KOPT-K1 (cell line): ENCODE data around the gene CD151.

ENCODE experiments used
- H3K27ac ChIP-seq: fragments of 200-600 bp; sonication (generic); 2 replicates; pipeline ENCODE4 v1.5.1; 2016; ENCODE audit warnings: antibody characterized with exemption, mild to moderate bottlenecking, low read depth, low read length; ENCODE audit not compliant: poor library complexity, severe bottlenecking
- H3K36me3 ChIP-seq: fragments of 200-600 bp; sonication (generic); 2 replicates; pipeline ENCODE4 v1.5.1; 2017; ENCODE audit warnings: antibody characterized with exemption, mild to moderate bottlenecking, low read length, moderate library complexity; ENCODE audit not compliant: insufficient read depth
- H3K9me3 ChIP-seq: fragments of 200-600 bp; sonication (generic); 2 replicates; pipeline ENCODE4 v1.5.1; 2017; ENCODE audit warnings: antibody characterized with exemption, low read length, mild to moderate bottlenecking; ENCODE audit not compliant: insufficient read depth, poor library complexity, severe bottlenecking

Gene CD151

GRCh38 chr11:837990-838307 lies 5.2 kb downstream of the CD151 start:
- Histone ChIP-seq H3K27ac (no peak overlapping the region), H3K36me3 (peaks cover 47% of the 10 kb centered on the region), H3K9me3 (no peaks in the 10 kb centered on the region)

- peaks cover 47% of the 10 kb centered on the region for H3K36me3 ChIP-seq
- no peak overlapping the region for H3K27ac ChIP-seq
- H3K9me3 ChIP-seq: no peaks in the 10 kb centered on the region
Measured at GRCh38 chr11:838441-839279, 5.9 kb downstream of the CD151 start.

GRCh38 chr11:839280-839623 lies 6.5 kb downstream of the CD151 start:
- no peaks in the 10 kb centered on the region for H3K9me3 ChIP-seq
- no peak overlapping the region for H3K27ac ChIP-seq
- H3K36me3 ChIP-seq: peaks cover 47% of the 10 kb centered on the region

GRCh38 chr11:839875-840617 lies 7.3 kb downstream of the CD151 start:
- H3K9me3 ChIP-seq: no peaks in the 10 kb centered on the region
- no peak overlapping the region for H3K27ac ChIP-seq
- peaks cover 47% of the 10 kb centered on the region for H3K36me3 ChIP-seq

DNA sequence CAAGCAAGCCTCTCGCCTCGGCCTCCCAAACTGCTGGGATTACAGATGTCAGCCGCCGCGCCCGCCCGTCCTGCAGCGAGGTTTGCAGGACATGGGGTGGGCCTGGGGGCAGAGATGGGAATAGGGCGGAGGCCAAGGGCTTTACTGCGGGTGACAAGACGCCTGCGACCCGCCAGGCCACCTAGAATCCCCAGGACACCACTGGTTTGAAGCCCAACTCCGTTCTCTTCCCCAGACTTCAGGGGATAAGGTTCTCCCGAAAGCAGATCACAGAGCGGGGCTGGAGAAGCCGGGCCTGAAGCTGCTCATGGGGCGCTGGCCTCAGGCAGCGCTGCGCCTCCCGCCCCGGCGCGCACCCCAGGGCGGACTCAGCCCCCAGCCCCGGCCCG lies 9.2 kb downstream of the CD151 start:
- no peaks in the 10 kb centered on the region for H3K9me3 ChIP-seq
- H3K36me3 ChIP-seq: peaks cover 41% of the 10 kb centered on the region
- H3K27ac ChIP-seq: peak overlapping the region; percentile 93

DNA sequence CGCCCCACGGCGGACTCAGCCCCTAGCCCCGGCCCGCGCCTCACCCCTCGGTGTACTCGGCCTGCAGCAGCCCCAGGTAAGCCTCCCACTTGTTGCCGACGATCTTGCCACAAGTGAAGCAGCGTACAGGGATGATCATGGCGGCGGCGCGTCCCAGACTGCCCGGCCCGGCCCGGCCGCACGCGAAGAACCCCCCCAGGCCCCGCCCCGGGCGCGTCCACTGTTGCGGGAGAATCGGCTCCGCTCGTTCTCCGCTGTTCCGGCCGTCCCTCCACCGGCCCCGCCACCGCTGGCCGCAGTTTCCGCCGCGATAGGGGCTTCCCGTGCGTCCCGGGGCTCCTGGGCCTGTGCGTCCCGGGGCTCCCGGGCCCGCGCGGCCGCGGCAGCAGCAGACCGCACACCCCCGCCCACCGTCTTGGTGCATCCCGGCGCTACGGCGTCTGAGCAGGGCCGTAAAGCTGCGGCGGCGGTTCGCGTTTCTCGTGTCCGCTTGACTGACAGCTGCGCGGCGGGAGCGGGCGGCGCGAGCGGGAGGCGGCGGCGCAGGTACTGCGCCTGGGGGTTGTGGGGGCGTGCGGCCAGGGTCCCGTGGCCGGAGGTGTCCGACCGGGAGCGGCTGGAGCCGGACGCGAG lies 9.7 kb downstream of the CD151 start, which contains the start of the genes POLR2L and TSPAN4:
Gene POLR2L, minus strand, starts transcription at position 160 of the 633 bp plus-strand sequence. Its CDS starts 21 bp downstream, at position 139.
Gene TSPAN4, plus strand, starts transcription at position 483 of the 633 bp plus-strand sequence. CDS start 7,453 bp downstream, outside the sequence.
- Histone ChIP-seq H3K36me3 (peaks cover 36% of the 10 kb centered on the region), H3K27ac (peak within 1 kb of the TSS; percentile 93), H3K9me3 (no peaks in the 10 kb centered on the region)

DNA sequence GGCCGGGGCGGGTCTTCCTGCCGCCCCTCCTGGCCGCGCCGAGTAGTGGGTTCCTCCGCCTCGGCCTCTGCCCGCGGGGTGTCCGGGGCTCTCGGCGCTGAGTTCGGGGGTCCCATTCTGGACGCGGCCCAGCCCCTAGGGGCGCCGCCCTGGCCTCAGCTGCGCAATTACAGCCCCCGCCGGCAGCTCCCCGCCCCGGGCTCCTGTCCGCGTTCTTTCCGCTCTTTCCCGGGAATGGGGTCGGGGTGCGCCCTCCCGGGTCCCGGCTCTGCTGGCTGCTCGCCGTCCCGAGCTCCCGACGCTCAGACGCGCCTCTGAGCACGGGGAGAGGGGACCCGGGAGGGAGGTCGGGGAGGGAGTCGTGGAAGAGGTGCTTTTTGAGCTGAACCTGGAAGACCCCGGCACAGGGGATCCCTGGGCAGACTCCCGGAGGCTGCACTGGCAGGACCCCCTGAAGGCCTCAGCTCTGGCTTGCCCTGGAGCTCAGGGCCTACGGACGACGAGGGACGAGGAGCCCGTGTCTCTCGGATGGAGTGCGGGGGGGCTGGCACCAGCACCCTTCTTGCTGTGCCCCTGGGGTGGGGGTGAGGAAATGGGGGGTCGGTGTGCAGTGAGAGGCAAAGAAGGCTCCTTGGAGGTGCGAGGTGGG lies 10.5 kb downstream of the CD151 start:
- H3K27ac ChIP-seq: peak overlapping the region; percentile 93
- H3K9me3 ChIP-seq: no peaks in the 10 kb centered on the region
- H3K36me3 ChIP-seq: peaks cover 29% of the 10 kb centered on the region

DNA sequence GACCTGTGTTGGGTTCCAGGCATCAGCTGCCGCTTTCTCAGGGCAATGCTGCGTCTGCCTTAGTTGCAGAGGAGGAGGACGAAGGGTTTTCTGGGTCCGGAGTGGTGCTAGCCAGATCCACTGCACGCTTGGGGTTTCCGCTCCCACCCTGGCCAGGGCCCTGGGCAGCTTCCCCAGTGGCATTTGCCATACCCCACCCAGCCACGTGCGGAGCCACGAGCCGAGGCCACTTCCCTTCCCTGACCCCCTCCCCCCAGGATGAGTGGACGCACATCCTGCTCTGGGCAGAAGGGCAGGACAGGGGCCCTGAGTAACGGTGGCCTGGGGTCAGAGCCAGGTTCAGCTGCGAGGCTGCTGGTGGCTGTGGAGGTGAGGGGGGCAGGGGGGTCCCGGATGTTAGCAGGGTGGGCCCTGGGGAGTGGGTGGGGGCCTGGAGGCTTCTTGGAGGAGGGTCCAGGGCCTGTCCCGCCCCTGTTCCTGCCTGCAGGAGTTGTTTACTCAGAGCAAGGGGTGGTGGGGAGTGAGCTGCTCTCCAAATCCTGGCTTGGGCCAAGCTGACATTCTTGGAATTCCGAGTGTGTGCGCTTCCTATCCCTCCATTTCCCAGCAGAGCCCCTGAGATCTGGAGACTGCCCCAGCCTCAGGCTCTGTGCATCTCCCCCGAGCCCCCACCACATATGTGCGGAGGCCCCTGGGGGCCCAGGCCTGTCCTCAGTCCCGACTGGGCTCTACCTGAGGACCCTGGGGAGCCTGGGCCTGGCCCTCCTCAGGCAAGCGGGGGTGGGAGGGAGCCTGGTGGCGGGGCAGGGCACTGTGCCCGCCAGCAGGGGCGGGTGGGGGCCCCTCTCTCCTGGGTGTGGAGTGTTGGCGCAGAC lies 11.3 kb downstream of the CD151 start:
- Histone ChIP-seq H3K9me3 (no peaks in the 10 kb centered on the region), H3K36me3 (peaks cover 20% of the 10 kb centered on the region), H3K27ac (peak overlapping the region; percentile 93)

GRCh38 chr11:844693-845644 lies 12.2 kb downstream of the CD151 start:
- peaks cover 11% of the 10 kb centered on the region for H3K36me3 ChIP-seq
- peak overlapping the region; percentile 93 for H3K27ac ChIP-seq
- no peaks in the 10 kb centered on the region for H3K9me3 ChIP-seq

- Histone ChIP-seq H3K36me3 (0 out of 2 replicates have a peak, but pooled peaks cover under 1% of the 10 kb centered on the region), H3K27ac (peak overlapping the region; percentile 93), H3K9me3 (no peaks in the 10 kb centered on the region)
Measured at GRCh38 chr11:845872-846495, 13.2 kb downstream of the CD151 start.

- H3K36me3 ChIP-seq: no peaks in the 10 kb centered on the region
- H3K9me3 ChIP-seq: no peaks in the 10 kb centered on the region
- H3K27ac ChIP-seq: peak overlapping the region; percentile 93
Measured at GRCh38 chr11:846496-847098, 13.8 kb downstream of the CD151 start.

DNA sequence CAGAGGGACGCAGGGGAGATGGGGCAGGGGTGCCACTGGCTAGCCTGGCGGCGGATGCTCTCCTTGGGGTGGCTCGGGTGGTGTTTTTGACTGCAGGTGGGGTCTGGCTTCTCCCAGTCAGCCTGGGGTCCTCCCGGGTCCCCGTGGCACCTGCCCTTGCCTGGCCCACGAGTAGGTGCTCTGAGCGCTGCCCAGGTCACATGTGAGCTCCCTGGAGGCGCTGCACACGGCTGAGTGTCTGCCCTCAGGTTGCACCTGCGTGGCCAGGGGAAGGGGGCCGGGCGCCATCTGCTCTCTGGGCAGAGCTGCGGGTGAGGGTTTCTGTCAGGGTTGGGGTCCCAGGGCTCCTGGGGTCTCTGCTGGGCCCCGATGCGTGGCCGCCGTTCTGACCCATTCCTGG lies 15.1 kb downstream of the CD151 start:
- H3K36me3 ChIP-seq: no peaks in the 10 kb centered on the region

More for the DNA sequence above, 15.1 kb downstream of the CD151 start:
- H3K27ac ChIP-seq: no peak overlapping the region
- H3K9me3 ChIP-seq: no peaks in the 10 kb centered on the region
